Endodermal cell (in vitro differentiated cells): ENCODE measurements around the gene ENTPD2. TPM values are rescaled to one million over a fixed set of nuclear protein-coding genes. Genes with fewer than 3 reads are reported as not detected.

Experiments
- DNase-seq: peaks from one replicate; pipeline ENCODE4 v3.0.0-alpha.2; 2017
- H3K27ac ChIP-seq: 2 replicates; pipeline ENCODE4 v1.5.1; 2013; ENCODE audit warnings: mild to moderate bottlenecking, low read depth, low read length, moderate library complexity
- H3K27me3 ChIP-seq: 2 replicates; pipeline ENCODE4 v1.6.1; 2013; ENCODE audit warnings: mild to moderate bottlenecking, low read length, moderate library complexity; ENCODE audit not compliant: insufficient read depth, control insufficient read depth, poor library complexity, severe bottlenecking
- H3K36me3 ChIP-seq: 2 replicates; pipeline ENCODE4 v1.7.0; 2013; ENCODE audit warnings: mild to moderate bottlenecking, low read length, moderate library complexity; ENCODE audit not compliant: control insufficient read depth, insufficient read depth
- H3K4me1 ChIP-seq: one replicate; pipeline ENCODE4 v1.7.0; 2013; ENCODE audit warnings: low read length; ENCODE audit not compliant: control insufficient read depth, insufficient read depth
- H3K4me3 ChIP-seq: 2 replicates; pipeline ENCODE4 v1.5.1; 2013; ENCODE audit warnings: mild to moderate bottlenecking, low read length, moderate library complexity
- H3K9ac ChIP-seq: 2 replicates; pipeline ENCODE4 v1.6.1; 2013; ENCODE audit warnings: mild to moderate bottlenecking, low read length, moderate library complexity; ENCODE audit not compliant: poor library complexity, severe bottlenecking; ENCODE audit errors: extremely low read depth
- H3K9me3 ChIP-seq: 2 replicates; pipeline ENCODE4 v1.6.1; 2013; ENCODE audit warnings: mild to moderate bottlenecking, low read length, moderate library complexity; ENCODE audit not compliant: control insufficient read depth
- H3K27ac Mint-ChIP-seq: 2 replicates; pipeline ENCODE4 v1.8.0; 2020; ENCODE audit warnings: mixed read lengths
- H3K27me3 Mint-ChIP-seq: 2 replicates; pipeline ENCODE4 v1.8.0; 2021; ENCODE audit warnings: mild to moderate bottlenecking, mixed read lengths; ENCODE audit not compliant: insufficient read depth
- H3K36me3 Mint-ChIP-seq: 2 replicates; pipeline ENCODE4 v1.8.0; 2020; ENCODE audit warnings: low read depth, mixed read lengths
- H3K4me1 Mint-ChIP-seq: 2 replicates; pipeline ENCODE4 v1.8.0; 2020; ENCODE audit warnings: mixed read lengths
- H3K4me3 Mint-ChIP-seq: 2 replicates; pipeline ENCODE4 v1.8.0; 2020; ENCODE audit warnings: mild to moderate bottlenecking, moderate library complexity, mixed read lengths
- H3K9me3 Mint-ChIP-seq: 2 replicates; pipeline ENCODE4 v1.8.0; 2020; ENCODE audit warnings: mild to moderate bottlenecking, mixed read lengths
- WGBS, 2 experiments: methylation state at CpG; one replicate each; pipeline versions ENCODE4 v1.1.5 to v1.1.7; 2013; ENCODE audit warnings: missing lambda C conversion rate in 2 of 2, mixed read lengths in 1 of 2; ENCODE audit not compliant: insufficient coverage in 1 of 2, insufficient read length in 1 of 2; 5-methylcytosine and 5-hydroxymethylcytosine counted together
- total RNA-seq, 2 donors: library from RNA; stranded (reverse); fragmentation: NEBNext Ultra II Directional in 1 of 2; extraction: Animal tissue kit (Norgen Biotek cat#: 25700) in 1 of 2; gene quantifications; 2 replicates in 1 of 2; 3 replicates in 1 of 2; pipeline ENCODE4 v1.2.1, GENCODE V29; 2021
- TF ChIP-seq, protein P1 (sequence below): fragments of 200-600 bp; sonication (generic); conservative IDR thresholded peaks from 2 replicates; pipeline ENCODE4 v1.5.0; 2021; ENCODE audit warnings: antibody characterized with exemption, mild to moderate bottlenecking

The ENTPD2 gene
- total RNA-seq, 2 donors from 2014 or later = 1.2 to 2.4 TPM

- Histone ChIP-seq H3K27me3 (no peaks in the 10 kb centered on the region), H3K4me1 (no peaks in the 10 kb centered on the region), H3K9me3 (no peaks in the 10 kb centered on the region), H3K36me3 (no peaks in the 10 kb centered on the region), H3K9ac (no peak overlapping the region), H3K4me3 (no peak overlapping the region), H3K27ac (no peak overlapping the region)
- no peak for DNase-seq
- 94 to 95% methylated on average over 10 to 32 of the region's 32 CpGs for WGBS, 2 experiments
- no peak overlapping the region for H3K27ac Mint-ChIP-seq
- TF ChIP-seq, protein P1, sequence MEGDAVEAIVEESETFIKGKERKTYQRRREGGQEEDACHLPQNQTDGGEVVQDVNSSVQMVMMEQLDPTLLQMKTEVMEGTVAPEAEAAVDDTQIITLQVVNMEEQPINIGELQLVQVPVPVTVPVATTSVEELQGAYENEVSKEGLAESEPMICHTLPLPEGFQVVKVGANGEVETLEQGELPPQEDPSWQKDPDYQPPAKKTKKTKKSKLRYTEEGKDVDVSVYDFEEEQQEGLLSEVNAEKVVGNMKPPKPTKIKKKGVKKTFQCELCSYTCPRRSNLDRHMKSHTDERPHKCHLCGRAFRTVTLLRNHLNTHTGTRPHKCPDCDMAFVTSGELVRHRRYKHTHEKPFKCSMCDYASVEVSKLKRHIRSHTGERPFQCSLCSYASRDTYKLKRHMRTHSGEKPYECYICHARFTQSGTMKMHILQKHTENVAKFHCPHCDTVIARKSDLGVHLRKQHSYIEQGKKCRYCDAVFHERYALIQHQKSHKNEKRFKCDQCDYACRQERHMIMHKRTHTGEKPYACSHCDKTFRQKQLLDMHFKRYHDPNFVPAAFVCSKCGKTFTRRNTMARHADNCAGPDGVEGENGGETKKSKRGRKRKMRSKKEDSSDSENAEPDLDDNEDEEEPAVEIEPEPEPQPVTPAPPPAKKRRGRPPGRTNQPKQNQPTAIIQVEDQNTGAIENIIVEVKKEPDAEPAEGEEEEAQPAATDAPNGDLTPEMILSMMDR = no peak
- H3K4me1 Mint-ChIP-seq = no peaks in the 10 kb centered on the region
- H3K27me3 Mint-ChIP-seq = no peaks in the 10 kb centered on the region
- H3K9me3 Mint-ChIP-seq = no peaks in the 10 kb centered on the region
- no peak overlapping the region for H3K4me3 Mint-ChIP-seq
- H3K36me3 Mint-ChIP-seq = peaks cover 5% of the 10 kb centered on the region
Observed at GRCh38 chr9:137020771-137021567, 32.9 kb downstream of the ENTPD2 start.

DNA sequence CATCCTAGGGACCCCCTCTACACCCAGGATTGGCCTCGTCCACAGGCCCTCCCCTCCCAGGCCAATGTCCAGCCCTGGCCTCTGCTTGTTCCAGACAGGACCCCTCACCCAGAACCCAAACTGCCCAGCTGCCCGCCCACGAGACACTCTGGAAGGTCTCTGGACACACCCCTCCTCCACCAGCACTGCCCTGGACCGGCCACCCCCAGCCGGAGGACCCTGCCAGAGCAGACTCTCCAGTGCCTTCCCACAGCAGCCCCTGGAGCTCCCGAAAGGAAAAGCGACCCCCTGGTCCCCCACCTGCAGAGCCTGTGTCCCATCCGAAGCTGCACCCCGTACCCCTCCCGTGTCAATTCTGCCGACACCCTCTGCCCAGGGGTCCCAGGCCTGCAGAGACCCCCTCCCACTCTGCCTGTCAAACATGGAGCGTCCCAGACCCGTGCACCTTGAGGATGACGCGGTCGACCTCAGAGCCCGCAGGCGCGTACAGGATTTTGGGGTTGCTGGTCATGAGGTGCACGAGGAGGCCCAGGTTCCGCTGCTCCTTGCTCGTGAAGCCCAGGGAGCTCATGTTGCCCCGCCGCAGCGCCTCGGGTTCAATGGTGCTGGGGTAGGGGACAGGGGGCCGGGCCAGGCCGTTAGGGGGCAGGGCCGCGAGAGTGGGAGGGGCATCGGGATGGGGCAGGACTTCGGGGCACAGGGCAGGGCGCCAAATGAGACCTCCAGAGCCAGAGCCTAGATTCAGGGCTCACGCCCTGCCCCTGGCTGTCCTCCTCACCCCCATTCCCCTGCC, 33.8 kb downstream of the ENTPD2 start:
- Histone ChIP-seq H3K4me1 (no peaks in the 10 kb centered on the region), H3K27me3 (no peaks in the 10 kb centered on the region), H3K36me3 (no peaks in the 10 kb centered on the region), H3K27ac (no peak overlapping the region), H3K9me3 (no peaks in the 10 kb centered on the region), H3K9ac (no peak overlapping the region), H3K4me3 (no peak overlapping the region)
- no peaks in the 10 kb centered on the region for H3K4me1 Mint-ChIP-seq
- H3K27ac Mint-ChIP-seq = no peak overlapping the region
- H3K36me3 Mint-ChIP-seq = peaks cover 6% of the 10 kb centered on the region
- no peaks in the 10 kb centered on the region for H3K27me3 Mint-ChIP-seq
- no peak for DNase-seq
- TF ChIP-seq, protein P1 = no peak
- no peak overlapping the region for H3K4me3 Mint-ChIP-seq
- peaks cover 1% of the 10 kb centered on the region for H3K9me3 Mint-ChIP-seq
- WGBS, 2 experiments = 93 to 98% methylated on average over 20 to 34 of the region's 34 CpGs

DNA sequence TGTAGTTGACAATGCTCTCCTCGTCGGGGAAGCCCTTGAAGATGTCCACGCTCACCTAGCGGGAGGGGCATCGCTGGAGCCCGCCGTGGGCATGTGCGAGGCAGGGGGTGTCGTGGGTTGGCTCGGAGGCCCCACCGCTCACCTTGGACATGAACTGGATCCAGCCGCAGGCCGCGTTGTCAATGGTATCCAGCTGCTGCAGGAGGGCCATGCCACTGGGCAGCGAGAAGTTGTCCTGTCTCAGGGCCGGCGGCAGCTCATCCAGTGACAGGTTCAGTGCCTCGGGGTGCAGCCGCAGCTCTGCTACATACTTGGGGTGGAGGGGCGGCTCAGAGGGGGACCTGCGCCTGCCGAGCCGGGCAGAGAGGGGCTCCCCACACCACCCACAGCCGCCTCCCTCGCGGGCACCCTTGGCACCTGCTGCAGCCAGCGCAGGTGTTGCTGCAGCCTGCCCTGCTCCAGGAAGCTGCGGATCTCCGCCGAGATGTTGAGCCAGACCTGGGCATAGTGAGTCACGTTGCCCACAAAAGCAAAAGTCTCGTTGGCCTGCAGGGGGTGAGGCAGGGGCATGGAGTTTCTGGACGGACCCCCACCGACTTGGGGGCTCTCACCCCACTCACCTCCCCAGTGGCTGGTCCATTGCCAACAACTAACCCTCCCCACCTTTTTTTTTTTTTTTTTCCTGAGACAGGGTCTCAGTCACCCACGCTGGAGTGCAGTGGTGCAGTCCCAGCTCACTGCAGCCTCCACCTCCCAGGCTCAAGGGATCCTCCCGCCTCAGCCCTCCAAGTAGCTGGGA, 34.9 kb downstream of the ENTPD2 start:
- no peaks in the 10 kb centered on the region for H3K9me3 ChIP-seq
- Mint-ChIP-seq H3K4me1 (no peaks in the 10 kb centered on the region), H3K27me3 (no peaks in the 10 kb centered on the region), H3K36me3 (peaks cover 6% of the 10 kb centered on the region), H3K27ac (no peak overlapping the region), H3K4me3 (no peak overlapping the region), H3K9me3 (peaks cover 1% of the 10 kb centered on the region)
- no peak overlapping the region for H3K27ac ChIP-seq
- H3K4me1 ChIP-seq = no peaks in the 10 kb centered on the region
- no peaks in the 10 kb centered on the region for H3K36me3 ChIP-seq
- TF ChIP-seq, protein P1 = no peak
- H3K27me3 ChIP-seq = no peaks in the 10 kb centered on the region
- H3K9ac ChIP-seq = no peak overlapping the region
- DNase-seq = no peak
- 93 to 96% methylated on average over 23 to 36 of the region's 36 CpGs for WGBS, 2 experiments
- H3K4me3 ChIP-seq = no peak overlapping the region
